ENCODE data around the gene ALPL. TPM values are rescaled to one million over a fixed set of nuclear protein-coding genes. Genes with fewer than 3 reads are reported as not detected.
"Not testable (repeated sequence)": the region's sequence is repeated elsewhere in the genome, so short reads cannot be mapped to it uniquely, and the experiment has no call there.

Gene ALPL
- total RNA-seq: 1 to 10 TPM; 3.7 to 7.8 TPM

DNA sequence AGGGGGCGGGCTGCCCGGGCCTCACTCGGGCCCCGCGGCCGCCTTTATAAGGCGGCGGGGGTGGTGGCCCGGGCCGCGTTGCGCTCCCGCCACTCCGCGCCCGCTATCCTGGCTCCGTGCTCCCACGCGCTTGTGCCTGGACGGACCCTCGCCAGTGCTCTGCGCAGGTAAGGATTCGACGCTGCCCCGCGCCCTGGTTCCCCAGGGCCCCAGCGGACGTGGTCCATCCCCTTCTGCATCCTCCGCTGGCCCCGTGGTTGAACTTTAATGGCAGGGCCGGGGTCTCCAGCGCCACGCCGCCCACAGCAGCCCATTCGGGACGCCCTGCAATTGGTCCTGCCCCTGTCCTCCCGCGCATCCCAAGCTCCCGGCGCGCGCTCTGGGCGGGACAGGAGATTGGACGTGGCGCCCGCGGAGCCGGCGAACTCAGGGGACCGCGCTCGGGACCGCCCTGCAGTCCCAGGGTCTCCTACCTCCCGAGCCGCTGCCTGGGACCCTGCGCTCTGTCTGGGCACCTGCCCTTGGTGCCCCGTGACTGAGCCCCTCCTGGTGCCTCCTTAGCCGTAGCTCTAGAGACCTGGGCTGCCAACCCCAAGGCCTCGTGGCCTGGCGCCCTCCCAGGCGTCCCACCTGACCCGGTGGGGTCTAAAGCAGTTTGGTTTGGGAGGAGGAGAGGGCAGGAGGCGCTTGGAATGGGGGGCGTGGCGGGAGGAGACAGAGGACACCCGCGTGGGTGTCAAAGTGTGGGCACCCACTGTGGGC lies at the start of gene ALPL:
ALPL (plus strand) TSS at position 73 of the 762 bp plus-strand sequence. CDS start 44,659 bp downstream, outside the sequence.
- ATAC-seq (ENCODE audit: insufficient number of reproducible peaks, low FRiP score, low read depth): no peak
- Histone ChIP-seq H3K9me3 (no peaks in the 10 kb centered on the region), H3K4me3 (peak within 1 kb of the TSS; percentile 45), H3K27me3 (replicated peaks; ENCODE audit: insufficient read depth) (no peaks in the 10 kb centered on the region), H3K27ac (no peak within 1 kb of the TSS), H3K36me3 (no peaks in the 10 kb centered on the region), H3K4me1 (ENCODE audit: control insufficient read depth in 1 of 2, low read depth in 2 of 2) (peaks cover 4 to 10% of the 10 kb centered on the region in 2 donors)
- TF ChIP-seq, protein P1, sequence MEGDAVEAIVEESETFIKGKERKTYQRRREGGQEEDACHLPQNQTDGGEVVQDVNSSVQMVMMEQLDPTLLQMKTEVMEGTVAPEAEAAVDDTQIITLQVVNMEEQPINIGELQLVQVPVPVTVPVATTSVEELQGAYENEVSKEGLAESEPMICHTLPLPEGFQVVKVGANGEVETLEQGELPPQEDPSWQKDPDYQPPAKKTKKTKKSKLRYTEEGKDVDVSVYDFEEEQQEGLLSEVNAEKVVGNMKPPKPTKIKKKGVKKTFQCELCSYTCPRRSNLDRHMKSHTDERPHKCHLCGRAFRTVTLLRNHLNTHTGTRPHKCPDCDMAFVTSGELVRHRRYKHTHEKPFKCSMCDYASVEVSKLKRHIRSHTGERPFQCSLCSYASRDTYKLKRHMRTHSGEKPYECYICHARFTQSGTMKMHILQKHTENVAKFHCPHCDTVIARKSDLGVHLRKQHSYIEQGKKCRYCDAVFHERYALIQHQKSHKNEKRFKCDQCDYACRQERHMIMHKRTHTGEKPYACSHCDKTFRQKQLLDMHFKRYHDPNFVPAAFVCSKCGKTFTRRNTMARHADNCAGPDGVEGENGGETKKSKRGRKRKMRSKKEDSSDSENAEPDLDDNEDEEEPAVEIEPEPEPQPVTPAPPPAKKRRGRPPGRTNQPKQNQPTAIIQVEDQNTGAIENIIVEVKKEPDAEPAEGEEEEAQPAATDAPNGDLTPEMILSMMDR (IDR thresholded peaks at IDR 0.05): no peak
- DNase-seq (ENCODE audit: low spot score): no peak

DNA sequence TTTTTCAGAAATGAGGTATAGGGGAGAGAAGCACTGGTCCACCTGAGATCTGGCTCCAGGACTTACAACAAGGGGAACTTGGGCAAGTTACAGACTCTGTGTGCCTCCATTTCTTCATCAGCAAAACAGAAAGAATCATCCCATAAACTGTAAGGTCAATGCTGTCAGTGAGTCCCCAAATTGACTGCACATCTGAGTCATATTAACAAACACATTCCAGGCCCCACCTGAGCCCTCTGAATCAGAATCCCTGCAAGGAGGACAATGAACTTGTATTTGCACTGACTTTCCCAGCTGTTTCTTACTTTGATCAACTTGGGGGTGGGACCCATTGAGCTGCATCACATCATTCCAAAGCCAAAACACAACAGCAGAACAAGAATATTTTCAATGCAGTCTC lies 44.1 kb upstream of the ALPL start:
- H3K27ac ChIP-seq; H3K4me3 ChIP-seq; H3K9me3 ChIP-seq; H3K4me1 ChIP-seq (ENCODE audit: control insufficient read depth in 1 of 2, low read depth in 2 of 2); ATAC-seq (ENCODE audit: insufficient number of reproducible peaks, low FRiP score, low read depth); DNase-seq (ENCODE audit: low spot score); H3K36me3 ChIP-seq; H3K27me3 ChIP-seq (replicated peaks; ENCODE audit: insufficient read depth): not testable (repeated sequence)

DNA sequence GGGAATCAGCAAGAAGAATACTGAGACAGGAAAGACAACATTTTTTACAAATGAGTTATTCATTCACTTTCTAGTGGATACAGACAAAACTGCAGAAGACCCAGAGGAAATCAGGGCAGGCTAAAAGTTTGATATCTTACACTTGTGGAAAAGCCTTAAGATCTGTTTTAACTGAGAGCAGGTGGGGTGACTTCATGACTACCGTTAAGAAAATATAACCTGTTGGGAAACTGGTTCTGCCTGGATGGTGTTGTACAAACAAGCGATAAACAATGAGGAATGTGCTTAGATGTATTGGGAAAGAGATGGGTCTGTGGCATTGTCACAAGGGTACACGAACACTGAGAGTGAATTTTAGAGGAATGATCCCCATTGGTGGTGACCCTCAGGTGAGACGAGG lies 41.3 kb upstream of the ALPL start:
- H3K36me3 ChIP-seq; H3K9me3 ChIP-seq; H3K27ac ChIP-seq; H3K4me3 ChIP-seq; DNase-seq (ENCODE audit: low spot score); H3K27me3 ChIP-seq (replicated peaks; ENCODE audit: insufficient read depth); ATAC-seq (ENCODE audit: insufficient number of reproducible peaks, low FRiP score, low read depth); H3K4me1 ChIP-seq (ENCODE audit: control insufficient read depth in 1 of 2, low read depth in 2 of 2): not testable (repeated sequence)

DNA sequence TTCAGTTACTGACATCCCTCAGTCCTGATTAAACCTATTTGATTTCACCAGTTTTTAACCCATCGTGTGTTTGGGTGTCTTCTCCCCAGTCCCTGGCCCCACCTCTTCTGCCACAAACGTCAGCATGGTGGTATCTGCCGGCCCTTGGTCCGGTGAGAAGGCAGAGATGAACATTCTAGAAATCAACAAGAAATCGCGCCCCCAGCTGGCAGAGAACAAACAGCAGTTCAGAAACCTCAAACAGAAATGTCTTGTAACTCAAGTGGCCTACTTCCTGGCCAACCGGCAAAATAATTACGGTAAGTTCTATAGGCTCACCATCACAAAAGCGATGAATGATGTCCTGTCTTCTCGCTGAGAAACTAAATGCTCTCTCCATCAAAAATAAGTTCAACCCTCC lies 40.6 kb upstream of the ALPL start:
- Histone ChIP-seq H3K9me3 (no peaks in the 10 kb centered on the region), H3K27me3 (replicated peaks; ENCODE audit: insufficient read depth) (no peaks in the 10 kb centered on the region), H3K4me1 (ENCODE audit: control insufficient read depth in 1 of 2, low read depth in 2 of 2) (no peaks in the 10 kb centered on the region), H3K4me3 (no peak overlapping the region), H3K27ac (no peak overlapping the region), H3K36me3 (no peaks in the 10 kb centered on the region)
- DNase-seq (ENCODE audit: low spot score) (no peak), ATAC-seq (ENCODE audit: insufficient number of reproducible peaks, low FRiP score, low read depth) (no peak)
- TF ChIP-seq, protein P1 (IDR thresholded peaks at IDR 0.05): no peak

DNA sequence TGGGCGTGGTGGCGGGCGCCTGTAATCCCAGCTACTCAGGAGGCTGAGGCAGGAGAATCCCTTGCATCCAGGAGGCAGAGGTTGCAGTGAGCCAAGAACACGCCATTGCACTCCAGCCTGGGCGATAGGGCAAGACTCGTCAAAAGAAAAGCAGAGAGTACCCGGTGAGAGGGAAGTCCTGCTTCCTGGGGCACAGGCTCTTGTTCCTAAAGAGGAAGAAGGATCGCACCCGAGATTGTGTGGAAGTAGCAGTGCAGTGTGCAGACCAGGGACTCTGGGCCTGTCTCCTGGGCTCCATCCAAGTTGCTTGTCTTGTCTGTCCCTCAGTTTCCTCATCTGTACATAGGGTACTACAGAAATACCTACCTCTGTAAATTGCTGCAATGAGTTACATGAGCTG lies 39.6 kb upstream of the ALPL start:
- Histone ChIP-seq H3K9me3 (no peaks in the 10 kb centered on the region), H3K27me3 (replicated peaks; ENCODE audit: insufficient read depth) (no peaks in the 10 kb centered on the region), H3K4me1 (ENCODE audit: control insufficient read depth in 1 of 2, low read depth in 2 of 2) (no peaks in the 10 kb centered on the region), H3K4me3 (no peak overlapping the region), H3K27ac (no peak overlapping the region), H3K36me3 (no peaks in the 10 kb centered on the region)
- DNase-seq (ENCODE audit: low spot score) (no peak), ATAC-seq (ENCODE audit: insufficient number of reproducible peaks, low FRiP score, low read depth) (no peak)
- TF ChIP-seq, protein P1 (IDR thresholded peaks at IDR 0.05): no peak

- ATAC-seq (ENCODE audit: insufficient number of reproducible peaks, low FRiP score, low read depth): no peak
- DNase-seq (ENCODE audit: low spot score): no peak
- TF ChIP-seq, protein P1 (IDR thresholded peaks at IDR 0.05): no peak
Observed at GRCh38 chr1:21472861-21473260, 36.4 kb upstream of the ALPL start.

More at GRCh38 chr1:21472861-21473260, 36.4 kb upstream of the ALPL start:
- Histone ChIP-seq H3K4me1 (ENCODE audit: control insufficient read depth in 1 of 2, low read depth in 2 of 2) (no peaks in the 10 kb centered on the region), H3K4me3 (no peak overlapping the region), H3K27me3 (replicated peaks; ENCODE audit: insufficient read depth) (no peaks in the 10 kb centered on the region), H3K9me3 (no peaks in the 10 kb centered on the region), H3K36me3 (no peaks in the 10 kb centered on the region), H3K27ac (no peak overlapping the region)
